Kidney (tissue), 14 donors: ENCODE results near the gene MFAP5. TPM values are rescaled to one million over a fixed set of nuclear protein-coding genes. Genes with fewer than 3 reads are reported as not detected.

Source experiments
- DNase-seq, 5 donors: peaks; one replicate each; pipeline ENCODE4 v3.0.0-alpha.2; 2013 to 2020
- FAIRE-seq: peaks from 2 replicates; lab custom pipeline; 2012; peaks lifted over from hg19 to GRCh38; lab: Jason Lieb, UNC
- H3K27ac ChIP-seq, 2 donors: one replicate each; pipeline ENCODE4 v1.7.0; 2013; ENCODE audit warnings: low read depth in 2 of 2, low read length in 2 of 2, inconsistent platforms in 1 of 2
- H3K27me3 ChIP-seq: one replicate; pipeline ENCODE4 v1.7.1; 2013; ENCODE audit warnings: low read length, inconsistent platforms; ENCODE audit not compliant: control insufficient read depth, insufficient read depth
- H3K36me3 ChIP-seq, 3 donors: one replicate each; pipeline versions ENCODE4 v1.7.0 to v1.7.1; 2013; ENCODE audit warnings: low read length in 3 of 3, control low read depth in 1 of 3, inconsistent platforms in 1 of 3; ENCODE audit not compliant: insufficient read depth in 3 of 3, control insufficient read depth in 2 of 3
- H3K4me1 ChIP-seq, 3 donors: one replicate each; pipeline versions ENCODE4 v1.7.0 to v1.7.1; 2013; ENCODE audit warnings: low read length in 3 of 3, inconsistent platforms in 1 of 3, low read depth in 1 of 3; ENCODE audit not compliant: control insufficient read depth in 2 of 3, insufficient read depth in 2 of 3
- H3K4me3 ChIP-seq, 3 donors: one replicate each; pipeline versions ENCODE4 v1.7.0 to v1.8.1; 2013; ENCODE audit warnings: low read length in 3 of 3, control low read depth in 1 of 3, inconsistent platforms in 1 of 3
- H3K9ac ChIP-seq, 3 donors: one replicate each; pipeline versions ENCODE4 v1.7.0 to v1.7.1; 2013; ENCODE audit warnings: low read length in 3 of 3, control low read depth in 1 of 3, inconsistent platforms in 1 of 3
- H3K9me3 ChIP-seq, 3 donors: one replicate each; pipeline versions ENCODE4 v1.7.0 to v1.7.1; 2013; ENCODE audit warnings: low read length in 3 of 3, control low read depth in 1 of 3, inconsistent platforms in 1 of 3; ENCODE audit not compliant: control insufficient read depth in 2 of 3, insufficient read depth in 1 of 3
- intact Hi-C: fragments of 100-400 bp; cut with DNase I; formaldehyde crosslinking; loops from one replicate; pipeline ENCODE4 v1.11.1; 2022
- polyA plus RNA-seq: library from polyadenylated mRNA; stranded (reverse); fragments of 350-450 nt; fragmentation: Illumina TruSeq; extraction: RNeasy Lipid Tissue Mini Kit (QIAGEN cat#74804); gene quantifications from one replicate; pipeline ENCODE4 v1.2.3, GENCODE V29; 2014; ENCODE audit warnings: low read depth, low replicate concordance; ENCODE audit not compliant: insufficient read depth
- total RNA-seq: library from RNA; stranded (reverse); fragmentation: NEBNext Ultra II Directional; extraction: Animal tissue kit (Norgen Biotek cat#: 25700); gene quantifications from one replicate; pipeline ENCODE4 v1.2.1, GENCODE V29; 2021
- TF ChIP-seq, protein P1 (sequence below): IDR thresholded peaks from 3 replicates; pipeline ENCODE4 v1.5.1; 2012; ENCODE audit warnings: mild to moderate bottlenecking, moderate library complexity, borderline replicate concordance; ENCODE audit not compliant: insufficient read depth; ENCODE audit errors: extremely low read depth
- donor health status: control.
- donor health status: control.
- donor health status: control.
- donor health status: control.
- donor health status: control.
- donor health status: DM: yes; HTN: yes; CAD: no.
- donor health status: Normal renal cell carcinoma (clear cell type).

Gene MFAP5
- total and polyA plus RNA-seq, 2 donors from 2014 or later, result 0.38 to 0.52 TPM

DNA sequence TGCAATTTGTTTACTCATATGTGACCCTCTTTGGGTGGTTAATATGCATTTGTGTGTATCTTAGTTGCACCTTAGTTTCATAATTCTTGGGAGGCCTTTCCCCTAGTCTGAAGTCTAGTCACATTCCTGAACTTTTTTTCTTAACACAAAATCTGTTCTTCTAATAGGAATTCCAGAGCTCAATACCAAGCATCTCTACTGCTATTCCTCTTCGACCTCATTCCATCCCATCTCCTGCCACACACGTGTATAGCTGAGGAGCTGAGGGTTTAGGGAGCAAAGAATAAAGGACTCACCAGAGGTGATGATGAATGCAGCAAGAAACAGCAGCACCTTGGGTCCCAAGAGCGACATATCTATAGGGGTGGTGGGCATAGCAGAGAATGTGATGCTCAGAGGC is 875 bp downstream of the MFAP5 start:
- intact Hi-C loops, result no loop called here
- no peak for FAIRE-seq

DNA sequence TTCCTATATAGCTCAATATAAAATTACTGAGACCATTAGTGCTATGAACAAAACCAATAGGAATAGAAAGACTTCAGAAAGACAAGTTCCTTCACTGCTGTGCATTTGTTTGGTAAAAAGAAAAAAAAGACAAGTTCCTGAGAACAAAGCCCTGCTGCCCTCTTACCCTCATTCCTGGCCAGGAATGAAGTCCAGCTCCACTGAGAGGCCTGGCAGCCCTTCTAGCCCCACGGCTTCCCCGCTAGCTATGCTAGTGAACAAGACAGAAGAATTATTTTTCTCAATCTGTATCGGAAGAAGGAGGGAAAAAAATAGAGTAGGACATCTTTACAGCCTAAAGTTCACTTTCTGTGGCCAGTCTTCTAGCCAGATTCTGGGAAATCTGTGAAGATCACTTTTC is 1.6 kb downstream of the MFAP5 start:
- Histone ChIP-seq H3K27me3 (no peaks in the 10 kb centered on the region), H3K4me1 (no peaks in the 10 kb centered on the region), H3K4me3 (no peak overlapping the region), H3K9me3 (no peaks in the 10 kb centered on the region), H3K27ac (no peak overlapping the region), H3K36me3 (no peaks in the 10 kb centered on the region), H3K9ac (no peak overlapping the region)
- DNase-seq (no peak), FAIRE-seq (no peak)
- intact Hi-C loops, result no loop called here
- TF ChIP-seq, protein P1, sequence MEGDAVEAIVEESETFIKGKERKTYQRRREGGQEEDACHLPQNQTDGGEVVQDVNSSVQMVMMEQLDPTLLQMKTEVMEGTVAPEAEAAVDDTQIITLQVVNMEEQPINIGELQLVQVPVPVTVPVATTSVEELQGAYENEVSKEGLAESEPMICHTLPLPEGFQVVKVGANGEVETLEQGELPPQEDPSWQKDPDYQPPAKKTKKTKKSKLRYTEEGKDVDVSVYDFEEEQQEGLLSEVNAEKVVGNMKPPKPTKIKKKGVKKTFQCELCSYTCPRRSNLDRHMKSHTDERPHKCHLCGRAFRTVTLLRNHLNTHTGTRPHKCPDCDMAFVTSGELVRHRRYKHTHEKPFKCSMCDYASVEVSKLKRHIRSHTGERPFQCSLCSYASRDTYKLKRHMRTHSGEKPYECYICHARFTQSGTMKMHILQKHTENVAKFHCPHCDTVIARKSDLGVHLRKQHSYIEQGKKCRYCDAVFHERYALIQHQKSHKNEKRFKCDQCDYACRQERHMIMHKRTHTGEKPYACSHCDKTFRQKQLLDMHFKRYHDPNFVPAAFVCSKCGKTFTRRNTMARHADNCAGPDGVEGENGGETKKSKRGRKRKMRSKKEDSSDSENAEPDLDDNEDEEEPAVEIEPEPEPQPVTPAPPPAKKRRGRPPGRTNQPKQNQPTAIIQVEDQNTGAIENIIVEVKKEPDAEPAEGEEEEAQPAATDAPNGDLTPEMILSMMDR, result no peak

More for the DNA sequence above, 875 bp downstream of the MFAP5 start:
- H3K27ac ChIP-seq, result no peak overlapping the region
- TF ChIP-seq, protein P1, result no peak
- H3K4me3 ChIP-seq, result no peak overlapping the region
- H3K9me3 ChIP-seq, result no peaks in the 10 kb centered on the region
- no peaks in the 10 kb centered on the region for H3K27me3 ChIP-seq
- no peaks in the 10 kb centered on the region for H3K36me3 ChIP-seq
- DNase-seq, result no peak
- no peaks in the 10 kb centered on the region for H3K4me1 ChIP-seq
- no peak overlapping the region for H3K9ac ChIP-seq

DNA sequence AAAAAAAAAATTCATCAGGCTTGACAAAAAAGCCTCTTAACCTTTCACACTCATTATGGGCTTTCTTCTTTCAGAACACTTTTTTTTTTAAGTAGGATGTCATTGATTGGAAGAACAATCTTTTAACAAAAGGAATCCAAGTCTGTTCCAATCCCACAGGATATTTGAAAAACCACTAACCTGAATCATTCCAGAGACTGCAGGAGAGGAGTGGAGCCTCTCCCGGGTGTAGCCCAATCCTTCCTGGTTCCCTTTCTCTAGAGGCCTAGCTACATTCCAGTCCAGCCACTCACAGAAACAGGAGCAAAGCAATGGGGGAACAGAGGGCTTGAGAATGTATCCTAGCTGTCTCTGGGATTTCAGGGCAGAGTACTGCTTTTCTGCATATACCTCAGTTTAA is 4.3 kb downstream of the MFAP5 start:
- Histone ChIP-seq H3K27me3 (no peaks in the 10 kb centered on the region), H3K9ac (no peak overlapping the region), H3K27ac (no peak overlapping the region), H3K4me1 (no peaks in the 10 kb centered on the region), H3K36me3 (no peaks in the 10 kb centered on the region), H3K9me3 (no peaks in the 10 kb centered on the region), H3K4me3 (no peak overlapping the region)
- DNase-seq (no peak), FAIRE-seq (no peak)
- TF ChIP-seq, protein P1, result no peak
- intact Hi-C loops, result no loop called here

DNA sequence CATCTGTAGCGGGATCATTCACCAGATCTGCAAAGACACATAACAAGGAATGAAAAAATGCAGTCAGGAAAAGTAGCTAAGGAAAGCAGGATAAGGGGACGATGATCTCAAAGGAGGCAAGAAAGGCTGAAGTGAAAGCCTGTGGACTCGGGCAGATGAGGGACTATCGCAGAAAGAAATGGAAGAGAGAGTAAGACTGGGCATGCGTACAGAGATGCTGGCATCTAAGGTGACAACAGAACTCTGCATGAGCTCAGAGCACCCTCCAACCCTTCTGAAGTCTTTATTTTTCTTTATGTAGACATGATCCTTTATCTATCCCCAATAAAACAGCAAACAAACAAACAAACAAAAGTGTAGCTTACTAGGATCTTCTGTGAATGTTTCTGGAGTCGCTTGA is 7.2 kb downstream of the MFAP5 start:
- intact Hi-C loops, result no loop called here
- Histone ChIP-seq H3K9me3 (no peaks in the 10 kb centered on the region), H3K27me3 (no peaks in the 10 kb centered on the region), H3K4me1 (no peaks in the 10 kb centered on the region), H3K4me3 (no peak overlapping the region), H3K36me3 (no peaks in the 10 kb centered on the region), H3K27ac (no peak overlapping the region), H3K9ac (no peak overlapping the region)
- FAIRE-seq, result no peak
- TF ChIP-seq, protein P1, result no peak
- no peak for DNase-seq
